Hepatic stellate cell (primary cell): ENCODE results near the gene LRRC28.

ENCODE experiments used
- DNase-seq: peaks from one replicate; pipeline ENCODE4 v3.0.0; 2011; ENCODE audit warnings: low spot score

Gene LRRC28

GRCh38 chr15:99306694-99307338 lies 55.5 kb downstream of the LRRC28 start:
- no peak for DNase-seq

GRCh38 chr15:99307735-99308134 lies 56.5 kb downstream of the LRRC28 start:
- no peak for DNase-seq

GRCh38 chr15:99310745-99311144 lies 59.5 kb downstream of the LRRC28 start:
- DNase-seq, result no peak

GRCh38 chr15:99312228-99312627 lies 60.9 kb downstream of the LRRC28 start:
- DNase-seq, result no peak

- no peak for DNase-seq
Observed at GRCh38 chr15:99312794-99313193, 61.5 kb downstream of the LRRC28 start.

- no peak for DNase-seq
Observed at GRCh38 chr15:99315636-99316035, 64.4 kb downstream of the LRRC28 start.

- no peak for DNase-seq
Observed at GRCh38 chr15:99320374-99321215, 69.3 kb downstream of the LRRC28 start.

GRCh38 chr15:99321468-99321867 lies 70.2 kb downstream of the LRRC28 start:
- DNase-seq, result no peak

GRCh38 chr15:99322643-99323405 lies 71.5 kb downstream of the LRRC28 start:
- no peak for DNase-seq

GRCh38 chr15:99324082-99324620 lies 72.9 kb downstream of the LRRC28 start:
- peak; percentile 35 for DNase-seq

GRCh38 chr15:99324700-99325099 lies 73.4 kb downstream of the LRRC28 start:
- no peak for DNase-seq

- DNase-seq, result no peak
Observed at GRCh38 chr15:99326235-99326634, 75.0 kb downstream of the LRRC28 start.

GRCh38 chr15:99328106-99329072 lies 77.1 kb downstream of the LRRC28 start:
- DNase-seq, result no peak

GRCh38 chr15:99331381-99331780 lies 80.1 kb downstream of the LRRC28 start:
- DNase-seq, result no peak

GRCh38 chr15:99333413-99333812 lies 82.1 kb downstream of the LRRC28 start:
- no peak for DNase-seq

- no peak for DNase-seq
Observed at GRCh38 chr15:99333981-99334380, 82.7 kb downstream of the LRRC28 start.

GRCh38 chr15:99335508-99335907 lies 84.2 kb downstream of the LRRC28 start:
- DNase-seq, result no peak

GRCh38 chr15:99336794-99337193 lies 85.5 kb downstream of the LRRC28 start:
- DNase-seq, result no peak

GRCh38 chr15:99340347-99340746 lies 89.1 kb downstream of the LRRC28 start:
- DNase-seq, result no peak

GRCh38 chr15:99341786-99342185 lies 90.5 kb downstream of the LRRC28 start:
- no peak for DNase-seq

GRCh38 chr15:99343208-99343607 lies 91.9 kb downstream of the LRRC28 start:
- DNase-seq, result no peak
